Adipose tissue (tissue), 3 donors: Measurements from ENCODE around the gene GSG1. TPM values are rescaled to one million over a fixed set of nuclear protein-coding genes. Genes with fewer than 3 reads are reported as not detected.
A peak's percentile ranks its signal among the peaks of the same experiment; 100 is the strongest.

Source experiments
- H3K27ac ChIP-seq: one replicate; pipeline ENCODE4 v1.5.1; 2013; ENCODE audit warnings: low read depth, low read length
- WGBS, 3 donors: extraction: QIAGEN DNeasy Blood & Tissue Kit; methylation state at CpG; one replicate each; pipeline ENCODE4 v1.1.7; 2013; 5-methylcytosine and 5-hydroxymethylcytosine counted together
- polyA plus RNA-seq, 3 donors: library from polyadenylated mRNA; stranded (reverse); fragments of 200-250 nt; gene quantifications; one replicate each; pipeline ENCODE4 v1.2.3, GENCODE V29; 2013
- donor health status: healthy with polysubstance abuse.
- donor health status: Bipolar disorder and iron deficiency.
- donor health status: healthy.

The GSG1 gene
- polyA plus RNA-seq, 3 donors, result 4.0 TPM; not detected in 2

DNA sequence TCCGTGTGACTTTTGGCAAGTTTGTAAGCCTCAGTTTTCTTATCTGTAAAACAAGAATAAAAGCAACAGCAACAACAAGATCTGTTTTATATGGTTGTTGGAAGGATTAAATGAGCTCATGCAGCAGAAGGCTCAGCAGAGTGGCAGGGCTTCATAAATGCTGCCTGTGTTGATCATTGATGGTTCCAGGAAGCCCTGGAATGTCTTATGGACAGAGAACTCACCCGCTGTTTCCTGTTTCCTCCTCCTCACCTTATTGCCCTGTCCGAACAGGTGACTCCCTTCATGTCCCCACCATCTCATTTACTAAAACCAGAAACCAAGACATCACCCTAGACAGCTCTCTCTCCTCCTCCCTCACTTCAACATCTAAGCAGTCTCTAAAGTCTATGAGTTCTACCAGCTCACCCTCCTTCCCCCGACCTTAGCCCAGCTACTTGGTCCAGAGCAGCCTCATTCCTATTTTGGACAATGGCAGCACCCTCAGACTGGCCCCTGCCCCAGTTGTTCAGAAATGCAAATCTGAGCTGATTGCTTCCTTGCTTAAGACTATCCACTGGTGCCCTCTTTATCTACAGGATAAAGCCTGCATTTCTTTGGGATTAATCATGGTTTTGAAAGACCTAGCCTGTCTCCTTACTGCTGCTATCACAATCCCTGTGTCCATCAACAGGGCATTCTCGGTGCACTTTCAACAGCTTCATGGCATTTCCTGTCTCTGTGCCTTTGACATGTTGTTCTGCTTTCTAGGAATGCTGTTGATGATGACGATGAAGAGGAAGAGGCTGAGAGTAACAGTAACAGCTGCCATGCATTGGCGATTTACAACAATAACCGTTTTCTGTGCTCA lies 21.4 kb upstream of the GSG1 start:
- H3K27ac ChIP-seq, result no peak overlapping the region
- WGBS, 3 donors, result 70 to 80% (median 76%) methylated on average over 8 of the region's 8 CpGs

DNA sequence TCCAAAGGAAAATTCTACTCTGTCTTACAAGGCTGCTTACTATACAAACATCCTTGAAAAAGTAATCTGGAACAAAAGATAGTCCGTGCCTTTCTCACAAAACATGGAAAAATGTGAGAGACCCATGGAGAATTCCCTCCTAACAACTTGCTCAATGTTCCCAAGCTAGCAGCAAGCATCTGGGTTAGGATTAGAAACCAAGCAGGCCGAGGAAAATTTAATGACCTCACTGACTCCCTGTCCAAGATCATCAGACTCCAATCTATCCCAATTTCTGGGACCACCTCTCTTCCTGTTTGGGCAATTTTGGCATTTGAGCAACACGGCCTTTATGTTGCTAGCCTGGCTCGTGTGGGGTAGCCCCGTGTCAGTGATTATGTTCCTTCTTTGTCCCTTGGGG lies 18.1 kb upstream of the GSG1 start:
- H3K27ac ChIP-seq, result no peak overlapping the region
- WGBS, 3 donors, result 69 to 86% (median 77%) methylated on average over 5 of the region's 5 CpGs

DNA sequence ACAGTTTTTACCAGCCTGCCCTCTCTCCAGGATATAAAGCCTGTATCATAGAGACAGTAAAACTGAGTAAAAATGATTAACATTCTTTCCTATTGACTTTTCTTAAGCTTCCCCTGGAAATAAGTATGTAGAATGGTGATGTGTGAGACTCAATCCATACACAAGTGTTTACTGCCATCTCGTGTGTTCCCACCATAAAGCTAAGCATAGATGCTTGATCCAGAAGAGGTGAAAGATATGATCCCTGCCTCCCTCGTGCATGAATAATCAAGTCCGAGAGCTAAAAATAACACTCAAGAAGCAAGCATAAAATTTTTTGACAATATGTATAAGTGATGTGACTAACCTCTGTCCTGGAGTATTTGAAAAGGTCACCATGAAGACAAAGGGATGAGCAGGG lies 16.9 kb upstream of the GSG1 start:
- no peak overlapping the region for H3K27ac ChIP-seq
- 82 to 91% (median 91%) methylated on average over 3 of the region's 3 CpGs for WGBS, 3 donors

DNA sequence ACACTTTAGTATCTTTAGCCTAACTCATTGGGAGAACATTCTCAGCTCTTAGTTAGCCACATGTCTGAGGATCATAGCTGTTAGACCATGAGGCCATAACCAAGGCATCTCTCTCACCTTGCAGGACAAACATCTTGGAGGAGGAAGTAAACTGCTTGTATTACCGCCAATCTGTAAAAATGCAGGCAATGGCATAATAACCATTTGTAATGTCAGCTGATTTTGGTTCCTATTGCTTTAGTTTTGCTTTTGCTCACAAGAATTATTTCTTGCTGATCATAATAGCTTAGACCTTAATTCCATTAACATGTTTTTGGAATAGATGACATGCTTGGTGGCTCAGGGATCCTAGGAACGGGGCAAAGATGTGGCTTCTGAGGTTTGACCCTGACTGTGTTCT lies 16.4 kb upstream of the GSG1 start:
- 74 to 99% (median 88%) methylated on average over 2 of the region's 2 CpGs for WGBS, 3 donors
- no peak overlapping the region for H3K27ac ChIP-seq

DNA sequence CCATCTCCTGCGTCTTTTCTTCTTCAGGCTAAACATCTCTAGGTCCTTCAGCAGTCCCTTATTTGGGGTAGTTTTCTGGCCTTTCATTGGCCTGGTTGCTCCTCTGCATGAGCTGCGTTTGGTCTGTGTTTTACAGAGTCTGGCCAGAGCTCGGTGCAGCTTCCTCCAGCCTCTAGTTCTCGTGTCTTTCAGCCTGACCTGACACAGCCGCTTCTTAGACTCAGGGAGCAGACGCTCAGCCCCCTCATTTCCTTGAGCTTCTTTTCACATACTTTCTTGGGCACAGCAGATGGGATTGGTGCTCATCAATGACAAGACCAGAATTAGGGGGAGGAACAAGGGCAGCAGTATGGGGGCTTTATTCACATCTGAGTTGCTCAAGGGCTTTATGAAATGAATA lies 13.6 kb upstream of the GSG1 start:
- 71 to 76% (median 73%) methylated on average over 6 of the region's 6 CpGs for WGBS, 3 donors
- no peak overlapping the region for H3K27ac ChIP-seq

DNA sequence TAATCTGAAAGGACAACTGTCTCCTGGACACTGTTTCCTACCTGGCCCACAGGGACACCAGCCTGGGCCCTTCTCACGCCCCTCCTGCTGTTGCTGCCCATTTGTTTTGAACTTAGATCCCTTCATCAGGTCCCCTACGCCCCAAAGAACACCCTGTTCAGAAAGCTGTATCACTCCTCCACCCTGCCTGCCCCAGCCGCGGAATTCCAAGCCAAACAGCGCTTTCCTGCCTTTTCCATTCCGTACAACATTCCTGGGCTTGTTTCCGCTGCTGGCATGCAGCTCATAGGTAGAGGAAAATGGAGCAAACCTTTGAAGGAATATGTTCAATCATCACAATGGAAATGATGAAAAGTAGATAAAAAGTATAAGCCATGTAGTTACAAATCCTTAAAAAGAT lies 12.8 kb upstream of the GSG1 start:
- no peak overlapping the region for H3K27ac ChIP-seq
- 63 to 78% (median 72%) methylated on average over 7 of the region's 7 CpGs for WGBS, 3 donors

DNA sequence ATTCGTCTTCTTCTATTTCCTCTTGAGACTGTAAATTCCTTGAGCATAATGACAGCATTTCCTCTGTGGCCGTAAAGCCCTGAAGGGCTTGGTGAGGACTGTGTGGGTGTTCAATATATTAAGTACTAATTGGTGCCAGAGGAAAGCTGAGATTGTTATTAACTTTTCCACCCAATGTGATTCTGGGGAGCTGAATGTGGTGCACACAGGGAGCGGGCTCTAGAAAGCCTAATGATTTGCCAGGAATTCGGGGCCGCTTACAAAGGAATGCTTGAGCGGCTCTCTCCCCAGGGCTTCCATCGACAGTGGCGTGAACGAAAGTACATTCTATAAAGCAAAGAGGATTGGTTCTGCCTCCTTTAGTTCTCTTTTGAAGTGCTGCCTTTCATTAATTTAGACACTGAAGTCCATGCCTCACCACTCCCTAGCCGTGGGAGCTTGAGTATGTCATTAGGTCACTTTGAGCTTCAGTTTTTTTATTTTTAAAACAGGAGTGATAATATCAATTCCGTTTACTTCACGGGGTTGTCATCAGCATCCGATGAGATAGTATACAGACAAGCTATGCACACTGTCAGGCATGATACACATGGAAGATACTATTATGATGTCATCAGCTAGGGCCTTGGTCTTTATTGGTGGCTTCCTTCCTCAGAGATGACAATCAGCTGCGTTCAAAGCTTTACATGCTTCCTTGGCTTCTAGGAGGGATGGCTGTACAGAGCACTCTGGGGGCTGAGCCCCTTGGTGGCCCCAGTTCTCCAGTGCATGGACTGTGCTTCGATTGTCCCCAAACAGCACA lies 11.0 kb upstream of the GSG1 start:
- 57 to 63% (median 60%) methylated on average over 15 of the region's 15 CpGs for WGBS, 3 donors
- H3K27ac ChIP-seq, result no peak overlapping the region

DNA sequence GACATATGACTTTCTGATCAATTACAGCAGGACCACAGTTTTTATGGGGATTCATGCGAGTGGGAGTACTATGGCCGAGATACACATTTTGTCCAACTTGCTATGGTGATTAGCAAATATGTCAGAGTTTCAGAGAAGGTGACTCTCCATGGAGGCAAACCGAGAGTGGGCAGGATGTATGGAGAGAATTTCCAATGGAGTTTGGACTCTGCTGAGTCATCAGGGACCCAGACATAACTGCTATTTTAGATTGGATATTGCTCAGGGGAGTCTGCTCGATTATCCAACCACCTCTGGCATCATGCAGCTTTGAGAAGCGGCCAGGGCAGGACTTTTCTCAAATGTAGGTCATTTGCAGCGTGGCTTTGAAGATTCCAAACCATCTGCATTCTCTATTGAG lies 9.5 kb upstream of the GSG1 start:
- H3K27ac ChIP-seq, result no peak overlapping the region
- 84 to 93% (median 89%) methylated on average over 6 of the region's 6 CpGs for WGBS, 3 donors

DNA sequence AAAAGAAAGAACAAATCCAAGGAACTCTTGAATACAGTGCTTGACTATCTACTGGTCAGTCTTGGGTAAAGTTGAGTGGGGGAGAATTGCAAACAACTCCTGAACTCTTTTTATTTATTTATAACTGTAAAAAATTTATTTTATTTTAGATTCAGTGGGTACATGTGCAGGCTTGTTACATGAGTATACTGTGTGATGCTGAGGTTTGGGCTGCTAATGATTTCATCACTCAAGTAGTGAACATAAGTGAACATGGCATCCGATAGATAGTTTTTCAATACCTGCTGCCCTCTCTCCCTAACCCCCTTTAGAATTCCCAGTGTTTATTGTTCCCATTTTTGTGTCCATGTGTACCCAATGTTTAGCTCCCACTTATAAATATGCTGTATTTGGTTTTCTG lies 3.2 kb upstream of the GSG1 start:
- 96 to 100% (median 100%) methylated on average over 1 of the region's 1 CpG for WGBS, 3 donors
- no peak overlapping the region for H3K27ac ChIP-seq

DNA sequence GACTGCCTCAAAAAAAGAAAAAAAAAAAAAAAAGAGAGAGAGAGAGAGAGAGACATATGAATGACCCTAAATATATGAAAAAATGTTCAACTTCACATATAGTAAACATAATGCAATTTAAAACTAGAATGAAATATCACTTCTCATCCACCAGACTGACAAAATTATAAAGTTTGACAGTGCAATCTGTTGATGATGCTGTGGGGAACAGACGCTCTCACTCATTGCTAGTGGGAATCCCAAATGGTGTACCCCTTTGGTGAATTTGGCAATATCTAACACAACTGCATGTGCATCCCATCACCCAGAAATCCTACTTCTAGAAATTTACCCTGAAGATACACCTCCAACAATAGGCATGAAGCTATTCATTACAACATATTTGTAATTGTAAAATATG lies 2.3 kb upstream of the GSG1 start:
- 96 to 100% (median 100%) methylated on average over 1 of the region's 1 CpG for WGBS, 3 donors
- no peak overlapping the region for H3K27ac ChIP-seq

DNA sequence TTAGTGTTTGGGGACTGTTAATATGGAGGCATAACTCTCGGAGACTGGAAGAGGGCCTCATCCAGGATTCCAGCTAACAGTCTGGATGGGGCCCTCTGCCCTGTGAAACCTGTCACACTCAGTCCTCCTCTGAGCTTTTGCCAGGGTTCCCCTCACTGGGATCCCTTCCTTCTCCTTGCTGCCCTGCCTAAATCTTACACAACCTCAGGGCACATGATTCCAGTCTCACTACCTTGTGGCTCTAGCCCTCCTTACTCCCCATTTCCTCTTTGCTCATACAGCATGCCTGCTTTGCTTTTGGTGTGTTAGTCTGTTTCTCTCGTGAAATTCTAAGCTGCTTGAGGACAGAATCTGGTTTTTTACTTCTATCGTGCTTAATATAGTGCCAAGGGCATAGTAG lies 942 bp upstream of the GSG1 start:
- no peak overlapping the region for H3K27ac ChIP-seq
- WGBS, 3 donors, result 82 to 89% (median 87%) methylated on average over 3 of the region's 3 CpGs

DNA sequence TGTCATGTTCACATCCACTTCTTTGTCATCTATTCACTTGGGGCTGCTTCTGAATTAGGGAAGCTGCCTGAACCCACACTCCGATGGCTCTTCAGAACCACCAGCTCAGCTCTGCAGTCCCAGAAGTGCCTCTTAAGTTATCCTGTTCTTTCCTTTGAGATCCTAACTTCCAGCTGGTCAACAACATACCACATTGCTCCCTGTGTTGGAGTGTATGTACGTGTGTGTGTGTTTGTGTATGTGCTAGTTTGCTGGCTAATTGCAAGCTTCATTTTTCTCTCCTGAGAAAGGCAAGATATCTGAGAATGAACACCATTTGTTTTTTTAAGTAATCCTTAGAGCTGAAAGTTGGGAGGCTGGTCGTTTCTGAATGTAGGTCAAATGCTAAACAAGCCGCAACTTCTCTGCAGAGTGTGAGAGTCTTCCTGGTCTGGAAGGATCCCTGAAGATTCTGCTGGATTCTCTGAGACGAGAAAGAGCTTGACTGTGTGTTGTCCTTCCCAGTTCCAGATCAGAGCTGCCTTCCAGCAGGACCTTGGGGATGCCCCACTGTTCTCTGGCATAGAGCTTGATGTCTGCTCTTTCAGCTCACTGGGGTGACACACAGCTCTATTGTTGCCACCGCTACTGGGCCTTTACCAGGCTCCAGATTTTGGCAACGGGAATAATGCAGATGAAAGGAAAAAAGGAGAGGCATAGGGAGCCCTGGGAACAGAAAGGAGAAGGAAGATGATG lies 839 bp downstream of the GSG1 start:
- WGBS, 3 donors, result 50 to 74% (median 54%) methylated on average over 7 of the region's 7 CpGs
- no peak overlapping the region for H3K27ac ChIP-seq

DNA sequence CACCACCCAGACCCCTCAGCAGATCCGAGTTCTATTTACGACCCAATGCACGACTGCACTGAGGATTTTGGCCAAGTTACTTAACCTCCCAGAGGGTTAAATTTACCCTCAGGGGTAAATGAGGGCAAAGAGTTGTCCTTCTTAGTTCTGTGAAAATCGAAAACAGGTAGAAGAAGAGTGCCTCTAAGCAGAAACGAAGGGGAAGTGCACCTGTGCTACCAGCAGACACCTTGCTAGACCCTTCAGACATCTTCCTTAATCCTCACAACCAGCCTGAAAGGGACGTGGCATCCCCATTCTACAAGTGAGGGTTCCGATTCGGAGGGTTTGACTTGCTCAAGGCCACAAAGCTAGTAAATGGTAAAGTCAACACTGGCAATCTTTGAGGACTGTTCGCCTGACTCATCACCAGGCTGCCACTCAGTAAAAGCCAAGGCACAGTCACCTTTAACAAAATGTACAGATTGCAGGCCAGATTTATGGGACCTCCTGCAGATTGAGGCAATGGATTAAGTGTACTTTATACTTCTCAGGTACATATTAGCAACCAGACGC lies 1.6 kb downstream of the GSG1 start:
- WGBS, 3 donors, result 44 to 57% (median 55%) methylated on average over 10 of the region's 10 CpGs
- H3K27ac ChIP-seq, result peak overlapping the region; percentile 97

DNA sequence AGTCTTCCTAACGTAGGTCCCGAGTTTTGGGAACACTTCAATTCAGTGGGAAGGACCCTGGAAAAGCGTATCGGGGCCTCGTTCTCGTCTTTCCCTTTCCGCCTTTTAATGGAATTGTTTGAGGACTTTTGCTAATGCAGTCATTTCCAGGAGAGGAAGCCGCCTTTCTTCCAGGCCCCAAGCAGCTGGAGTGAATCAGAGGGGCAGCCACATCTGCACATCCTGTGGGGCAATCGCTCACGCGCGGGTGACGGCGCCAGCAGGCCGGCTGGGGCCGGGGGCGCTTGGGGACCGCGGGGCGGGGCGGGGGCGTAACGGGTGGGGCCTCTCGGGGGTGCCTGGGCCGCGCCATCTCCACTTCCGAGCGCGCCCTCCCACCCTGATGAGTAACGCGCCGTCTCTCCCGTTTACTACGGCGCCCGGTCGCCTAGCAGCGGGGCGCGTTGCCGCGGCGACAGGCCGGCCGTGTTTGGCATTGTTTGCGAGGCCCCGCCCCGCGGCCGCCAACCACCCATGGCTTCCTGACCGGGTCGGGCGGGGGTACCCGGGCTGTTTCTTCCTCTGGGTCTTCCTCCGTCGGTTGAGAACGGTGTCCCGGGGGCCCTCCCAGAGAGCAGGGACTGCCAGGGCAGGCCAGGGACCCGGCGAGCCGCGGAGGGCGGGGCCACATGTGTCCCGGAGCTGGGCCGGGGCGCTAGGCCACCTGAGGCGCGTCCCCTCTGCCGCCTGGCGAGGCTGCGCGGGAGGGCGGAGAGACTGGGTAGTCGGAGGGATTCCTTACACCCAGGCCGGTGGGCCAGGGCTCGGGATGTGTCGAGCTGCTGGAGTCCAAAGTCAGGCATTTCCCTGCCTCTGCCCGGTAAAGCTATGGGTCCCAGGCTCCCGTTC lies 2.3 kb downstream of the GSG1 start:
- peak overlapping the region; percentile 97 for H3K27ac ChIP-seq
- 1 to 3% (median 2%) methylated on average over 64 to 79 of the region's 79 CpGs for WGBS, 3 donors

DNA sequence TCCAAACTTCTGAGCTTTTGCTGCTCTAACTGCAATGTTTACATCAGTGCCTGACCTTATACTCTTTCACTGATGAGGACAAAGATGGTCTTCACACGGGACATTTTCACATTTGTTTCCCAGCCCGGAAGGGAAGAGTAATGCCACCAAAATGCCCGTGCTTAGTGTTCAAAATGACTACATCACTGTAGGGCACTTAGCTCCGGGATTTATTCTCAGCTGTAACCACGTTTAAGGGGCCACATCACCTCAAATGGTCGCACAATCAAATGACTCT lies 2.9 kb downstream of the GSG1 start:
- peak overlapping the region; percentile 60 for H3K27ac ChIP-seq
- WGBS, 3 donors, result 5 to 20% (median 10%) methylated on average over 6 of the region's 6 CpGs

DNA sequence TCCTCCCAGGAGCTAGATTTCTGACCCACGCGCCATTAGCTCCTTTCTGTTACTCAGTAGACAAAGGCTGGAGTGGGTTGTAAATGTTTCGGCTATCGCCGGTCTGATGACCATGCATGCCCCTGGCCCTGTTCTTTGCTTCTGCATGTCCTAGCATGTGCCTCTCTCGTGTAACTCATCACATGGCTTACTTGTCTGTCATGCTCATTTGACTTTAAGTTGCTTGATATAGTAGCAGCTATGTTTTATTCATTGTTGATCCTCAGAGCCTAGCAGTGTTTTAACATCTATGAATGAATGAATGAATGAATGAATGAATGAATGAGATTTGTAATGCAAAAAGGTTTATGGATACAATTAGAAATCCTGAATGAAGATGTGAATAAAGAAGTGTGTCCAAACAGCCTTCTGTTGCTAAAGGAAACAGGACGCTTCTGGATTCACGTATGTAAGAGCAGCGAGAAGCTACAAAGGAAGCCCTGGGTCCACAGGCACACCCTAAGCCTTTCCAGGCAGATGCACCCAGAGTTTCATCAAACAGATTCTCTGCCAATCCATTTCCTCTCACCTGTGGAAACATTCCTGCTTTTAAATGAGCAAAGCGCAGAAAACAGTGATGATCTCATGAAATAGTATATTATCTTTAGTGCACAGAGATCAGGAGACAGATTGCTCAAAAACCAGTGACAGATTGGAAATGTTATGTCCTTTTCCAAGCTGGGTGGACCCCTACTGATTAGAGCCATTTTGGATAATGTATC lies 3.4 kb downstream of the GSG1 start:
- 71 to 86% (median 73%) methylated on average over 10 of the region's 10 CpGs for WGBS, 3 donors
- peak overlapping the region; percentile 60 for H3K27ac ChIP-seq

DNA sequence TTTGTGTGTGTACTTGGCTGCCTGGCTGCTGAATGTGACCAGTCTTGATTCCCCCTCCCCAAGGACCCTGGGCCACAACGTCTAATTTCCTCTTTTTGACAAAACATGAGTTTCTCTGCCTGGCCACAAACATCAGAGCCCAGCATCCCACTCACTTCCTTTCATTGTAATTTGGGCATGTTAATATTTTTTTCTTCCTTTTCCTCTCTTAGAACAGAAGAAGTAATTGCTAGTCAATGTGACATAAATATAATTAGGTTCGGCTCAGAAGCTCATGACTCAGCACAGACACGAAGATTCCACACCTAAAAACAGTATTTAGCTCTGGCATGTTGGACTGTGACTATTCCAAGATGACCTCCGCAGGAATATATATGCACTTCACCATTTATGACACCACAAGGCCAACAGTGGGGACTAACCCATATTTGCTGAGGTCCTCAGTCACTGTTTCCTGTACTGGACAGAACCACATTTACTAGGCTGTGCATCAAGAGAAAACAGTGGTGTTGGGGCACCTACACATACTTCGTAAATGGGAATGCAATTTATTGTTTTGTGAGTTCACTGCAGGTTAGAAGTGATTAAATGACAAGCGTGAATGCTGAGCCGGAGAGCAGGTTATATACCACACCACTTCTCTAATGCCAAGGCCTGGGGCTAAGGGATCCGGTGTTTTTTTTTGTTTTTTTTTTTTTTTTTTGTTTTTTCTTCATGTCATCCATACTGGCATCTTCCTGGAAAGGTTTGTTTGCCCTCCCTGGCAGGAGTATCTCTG lies 4.2 kb downstream of the GSG1 start:
- peak overlapping the region; percentile 87 for H3K27ac ChIP-seq
- 39 to 77% (median 43%) methylated on average over 8 of the region's 8 CpGs for WGBS, 3 donors
